H9 (cell line): ENCODE results near the gene LRMDA. TPM values are rescaled to one million over a fixed set of nuclear protein-coding genes. Genes with fewer than 3 reads are reported as not detected.

Source experiments
- DNase-seq: peaks from one replicate; pipeline ENCODE4 v3.0.0-alpha.2; 2017
- H2AFZ ChIP-seq: one replicate; pipeline ENCODE4 v1.6.1; 2013; ENCODE audit warnings: mild to moderate bottlenecking, low read length, control low read depth, moderate library complexity
- H2AK5ac ChIP-seq: 2 replicates; pipeline ENCODE4 v1.6.1; 2013; ENCODE audit warnings: low read length, control low read depth, mixed read lengths; ENCODE audit not compliant: insufficient read length
- H2BK120ac ChIP-seq: one replicate; pipeline ENCODE4 v1.6.1; 2013; ENCODE audit warnings: low read depth, mild to moderate bottlenecking, low read length, control low read depth, inconsistent platforms; ENCODE audit not compliant: poor library complexity, severe bottlenecking
- H2BK12ac ChIP-seq: 2 replicates; pipeline ENCODE4 v1.6.1; 2013; ENCODE audit warnings: low read length, control low read depth, mixed read lengths, low read depth; ENCODE audit not compliant: insufficient read length
- H2BK15ac ChIP-seq: 2 replicates; pipeline ENCODE4 v1.6.1; 2013; ENCODE audit warnings: low read depth, low read length, control low read depth
- H2BK20ac ChIP-seq: one replicate; pipeline ENCODE4 v1.6.1; 2013; ENCODE audit warnings: low read depth, mild to moderate bottlenecking, low read length, control low read depth, inconsistent platforms; ENCODE audit not compliant: poor library complexity, severe bottlenecking
- H2BK5ac ChIP-seq: 2 replicates; pipeline ENCODE4 v1.6.1; 2013; ENCODE audit warnings: low read length, control low read depth, mixed read lengths; ENCODE audit not compliant: insufficient read length
- H3K14ac ChIP-seq: 2 replicates; pipeline ENCODE4 v1.6.1; 2013; ENCODE audit warnings: low read length, control low read depth; ENCODE audit not compliant: insufficient read depth
- H3K18ac ChIP-seq: 2 replicates; pipeline ENCODE4 v1.6.1; 2013; ENCODE audit warnings: low read depth, mild to moderate bottlenecking, mixed read lengths, low read length, control low read depth; ENCODE audit not compliant: insufficient read length
- H3K23ac ChIP-seq: 2 replicates; pipeline ENCODE4 v1.6.1; 2013; ENCODE audit warnings: low read length, control low read depth, mixed read lengths, low read depth; ENCODE audit not compliant: insufficient read length
- H3K23me2 ChIP-seq: 2 replicates; pipeline ENCODE4 v1.6.1; 2013; ENCODE audit warnings: low read depth, mild to moderate bottlenecking, mixed read lengths, low read length, control low read depth; ENCODE audit not compliant: insufficient read length, poor library complexity, severe bottlenecking
- H3K27ac ChIP-seq: 2 replicates; pipeline ENCODE4 v1.5.1; 2013; ENCODE audit warnings: low read length, control low read depth, mixed read lengths, low read depth; ENCODE audit not compliant: insufficient read length
- H3K27me3 ChIP-seq: 2 replicates; pipeline ENCODE4 v1.6.1; 2013; ENCODE audit warnings: low read length, control low read depth, inconsistent platforms; ENCODE audit not compliant: insufficient read depth
- H3K4ac ChIP-seq: 2 replicates; pipeline ENCODE4 v1.6.1; 2013; ENCODE audit warnings: low read depth, mild to moderate bottlenecking, control low read depth, inconsistent platforms, low read length, moderate library complexity
- H3K4me1 ChIP-seq: 2 replicates; pipeline ENCODE4 v1.6.1; 2013; ENCODE audit warnings: low read length, control low read depth, inconsistent platforms; ENCODE audit not compliant: insufficient read depth
- H3K4me2 ChIP-seq: 2 replicates; pipeline ENCODE4 v1.6.1; 2013; ENCODE audit warnings: low read length, control low read depth, mixed read lengths; ENCODE audit not compliant: insufficient read length, insufficient read depth
- H3K56ac ChIP-seq: 2 replicates; pipeline ENCODE4 v1.6.1; 2013; ENCODE audit warnings: low read depth, mild to moderate bottlenecking, mixed read lengths, low read length, control low read depth; ENCODE audit not compliant: insufficient read length
- H3K79me1 ChIP-seq: 2 replicates; pipeline ENCODE4 v1.6.1; 2013; ENCODE audit warnings: low read depth, mild to moderate bottlenecking, moderate library complexity, low read length, control low read depth, inconsistent platforms; ENCODE audit not compliant: insufficient read depth, poor library complexity, severe bottlenecking
- H3K79me2 ChIP-seq: 2 replicates; pipeline ENCODE4 v1.6.1; 2013; ENCODE audit warnings: low read length, control low read depth, inconsistent platforms; ENCODE audit not compliant: insufficient read depth
- H3K9ac ChIP-seq: 2 replicates; pipeline ENCODE4 v1.6.1; 2013; ENCODE audit warnings: low read length, control low read depth, mixed read lengths; ENCODE audit not compliant: insufficient read length; ENCODE audit errors: extremely low read depth
- H3K9me3 ChIP-seq: one replicate; pipeline ENCODE4 v1.6.1; 2013; ENCODE audit warnings: low read depth, low read length, inconsistent platforms; ENCODE audit not compliant: control insufficient read depth
- H3T11ph ChIP-seq: one replicate; pipeline ENCODE4 v1.6.1; 2013; ENCODE audit warnings: mild to moderate bottlenecking, low read length, control low read depth, inconsistent platforms
- H4K20me1 ChIP-seq: one replicate; pipeline ENCODE4 v1.6.1; 2013; ENCODE audit not compliant: control insufficient read depth, insufficient read length, insufficient read depth
- H4K5ac ChIP-seq: 2 replicates; pipeline ENCODE4 v1.6.1; 2013; ENCODE audit warnings: low read depth, mild to moderate bottlenecking, mixed read lengths, low read length, control low read depth; ENCODE audit not compliant: insufficient read length
- H4K8ac ChIP-seq: replicated peaks from 2 replicates; pipeline ENCODE4 v1.6.1; 2013; ENCODE audit warnings: low read length, control low read depth, mixed read lengths, low read depth; ENCODE audit not compliant: insufficient read length
- H4K91ac ChIP-seq: 2 replicates; pipeline ENCODE4 v1.6.1; 2013; ENCODE audit warnings: low read depth, mild to moderate bottlenecking, moderate library complexity, mixed read lengths, low read length, control low read depth; ENCODE audit not compliant: insufficient read length
- H3K27ac Mint-ChIP-seq, 3 experiments: 2 replicates in 2 of 3; 3 replicates in 1 of 3; pipeline ENCODE4 v1.8.0; 2020 to 2021; ENCODE audit warnings: mixed read lengths in 3 of 3, mild to moderate bottlenecking in 1 of 3, moderate library complexity in 1 of 3
- H3K27me3 Mint-ChIP-seq: 2 replicates; pipeline ENCODE4 v1.8.0; 2021; ENCODE audit warnings: low read depth, mild to moderate bottlenecking, moderate library complexity, mixed read lengths
- H3K36me3 Mint-ChIP-seq, 3 experiments: 2 replicates in 2 of 3; 3 replicates in 1 of 3; pipeline ENCODE4 v1.8.0; 2020 to 2021; ENCODE audit warnings: low read depth in 3 of 3, mixed read lengths in 3 of 3; ENCODE audit not compliant: insufficient read depth in 1 of 3
- H3K4me1 Mint-ChIP-seq, 2 experiments: 2 replicates each; pipeline ENCODE4 v1.8.0; 2020; ENCODE audit warnings: mixed read lengths in 2 of 2
- H3K4me3 Mint-ChIP-seq, 2 experiments: 2 replicates in 1 of 2; 3 replicates in 1 of 2; pipeline ENCODE4 v1.8.0; 2020 to 2021; ENCODE audit warnings: mild to moderate bottlenecking in 2 of 2, mixed read lengths in 2 of 2, moderate library complexity in 1 of 2
- H3K9me3 Mint-ChIP-seq, 2 experiments: 2 replicates in 1 of 2; 3 replicates in 1 of 2; pipeline ENCODE4 v1.8.0; 2020; ENCODE audit warnings: mild to moderate bottlenecking in 2 of 2, mixed read lengths in 2 of 2, moderate library complexity in 1 of 2
- total RNA-seq: library from RNA; stranded (reverse); gene quantifications from 2 replicates; pipeline ENCODE4 v1.2.1, GENCODE V29; 2021
- TF ChIP-seq, protein P1 (sequence below): fragments of 200-600 bp; sonication (generic); conservative IDR thresholded peaks from 3 replicates; pipeline ENCODE4 v1.8.0; 2021; ENCODE audit warnings: antibody characterized with exemption, mild to moderate bottlenecking

LRMDA gene
- total RNA-seq, 1 experiment from 2014 or later = 1.8 TPM

DNA sequence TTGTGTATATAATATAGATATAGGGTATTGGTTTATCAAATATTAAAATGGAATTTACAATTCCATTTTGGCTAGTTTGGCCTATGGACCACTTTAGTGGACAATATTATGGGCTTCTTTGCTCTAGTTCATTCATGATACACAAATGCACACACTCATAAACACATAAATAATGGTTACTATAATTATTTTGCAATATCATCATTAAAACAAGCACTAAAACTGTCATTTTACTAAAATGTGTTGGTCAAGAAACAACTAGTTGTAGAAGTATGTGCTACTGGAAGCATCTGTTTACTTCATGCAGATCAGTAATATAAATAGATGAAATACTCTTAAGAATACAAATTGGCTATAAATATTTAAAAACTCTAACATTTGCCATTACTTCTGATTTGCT is 1131.9 kb downstream of the LRMDA start:
- TF ChIP-seq, protein P1, sequence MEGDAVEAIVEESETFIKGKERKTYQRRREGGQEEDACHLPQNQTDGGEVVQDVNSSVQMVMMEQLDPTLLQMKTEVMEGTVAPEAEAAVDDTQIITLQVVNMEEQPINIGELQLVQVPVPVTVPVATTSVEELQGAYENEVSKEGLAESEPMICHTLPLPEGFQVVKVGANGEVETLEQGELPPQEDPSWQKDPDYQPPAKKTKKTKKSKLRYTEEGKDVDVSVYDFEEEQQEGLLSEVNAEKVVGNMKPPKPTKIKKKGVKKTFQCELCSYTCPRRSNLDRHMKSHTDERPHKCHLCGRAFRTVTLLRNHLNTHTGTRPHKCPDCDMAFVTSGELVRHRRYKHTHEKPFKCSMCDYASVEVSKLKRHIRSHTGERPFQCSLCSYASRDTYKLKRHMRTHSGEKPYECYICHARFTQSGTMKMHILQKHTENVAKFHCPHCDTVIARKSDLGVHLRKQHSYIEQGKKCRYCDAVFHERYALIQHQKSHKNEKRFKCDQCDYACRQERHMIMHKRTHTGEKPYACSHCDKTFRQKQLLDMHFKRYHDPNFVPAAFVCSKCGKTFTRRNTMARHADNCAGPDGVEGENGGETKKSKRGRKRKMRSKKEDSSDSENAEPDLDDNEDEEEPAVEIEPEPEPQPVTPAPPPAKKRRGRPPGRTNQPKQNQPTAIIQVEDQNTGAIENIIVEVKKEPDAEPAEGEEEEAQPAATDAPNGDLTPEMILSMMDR = no peak
- no peak overlapping the region for H3K4ac ChIP-seq

More for the DNA sequence above, 1131.9 kb downstream of the LRMDA start:
- Mint-ChIP-seq H3K36me3 (peaks cover 0 to 4% (median 0%) of the 10 kb centered on the region in 3 experiments; a peak in 1 of 7 replicates), H3K27ac (no peak overlapping the region), H3K9me3 (no peaks in the 10 kb centered on the region; a peak in 1 of 5 replicates), H3K4me3 (no peak overlapping the region), H3K27me3 (no peaks in the 10 kb centered on the region), H3K4me1 (no peaks in the 10 kb centered on the region)
- no peaks in the 10 kb centered on the region for H3K27me3 ChIP-seq
- no peak for DNase-seq
- no peak overlapping the region for H2BK120ac ChIP-seq
- no peak overlapping the region for H2BK15ac ChIP-seq
- H3K56ac ChIP-seq = no peak overlapping the region
- H3K23me2 ChIP-seq = no peaks in the 10 kb centered on the region
- H3K4me2 ChIP-seq = no peak overlapping the region
- no peak overlapping the region for H2BK12ac ChIP-seq
- H3K9me3 ChIP-seq = no peaks in the 10 kb centered on the region
- H3K79me2 ChIP-seq = no peaks in the 10 kb centered on the region
- no peak overlapping the region for H3T11ph ChIP-seq
- H3K9ac ChIP-seq = no peak overlapping the region
- no peak overlapping the region for H3K14ac ChIP-seq
- no peaks in the 10 kb centered on the region for H4K20me1 ChIP-seq
- H2BK20ac ChIP-seq = no peak overlapping the region
- no peak overlapping the region for H4K5ac ChIP-seq
- H3K27ac ChIP-seq = no peak overlapping the region
- H3K4me1 ChIP-seq = no peaks in the 10 kb centered on the region
- no peak overlapping the region for H2BK5ac ChIP-seq
- H3K79me1 ChIP-seq = no peaks in the 10 kb centered on the region
- H4K91ac ChIP-seq = no peak overlapping the region
- no peak overlapping the region for H3K18ac ChIP-seq
- H4K8ac ChIP-seq = no peak overlapping the region
- no peak overlapping the region for H3K23ac ChIP-seq
- no peak overlapping the region for H2AFZ ChIP-seq
- no peak overlapping the region for H2AK5ac ChIP-seq
